T-cell (primary cell): ENCODE results near the gene LRSAM1. TPM values are rescaled to one million over a fixed set of nuclear protein-coding genes. Genes with fewer than 3 reads are reported as not detected.

Experiments
- ATAC-seq, 4 experiments: fragments of 200-7000 bp in 3 of 4; fragments of 150-1000 bp in 1 of 4; cut with Tn5 transposase; replicated peaks in 1 of 4; 1 replicate in 3 of 4; 2 replicates in 1 of 4; pipeline ENCODE4 v1.10.0; 2021; ENCODE audit warnings: moderate library complexity in 3 of 4, mild to moderate bottlenecking in 2 of 4, moderate number of reproducible peaks in 1 of 4
- CTCF ChIA-PET, 2 donors: fragments of 300-600 bp; sonication (Branson Sonifier 250); formaldehyde crosslinking; loops; one replicate each; lab custom pipeline; 2022; ENCODE audit warnings: antibody characterized with exemption in 2 of 2; lab: Charles Lee
- POLR2A ChIA-PET, 2 donors: fragments of 300-600 bp; sonication (Branson Sonifier 250); formaldehyde crosslinking; loops; one replicate each; lab custom pipeline; 2022; ENCODE audit warnings: antibody characterized with exemption in 2 of 2; lab: Charles Lee
- DNase-seq, 35 experiments: peaks; one replicate each; pipeline versions ENCODE4 v3.0.0 to v3.0.0-alpha.2; 2013 to 2023
- H3K27ac ChIP-seq: one replicate; pipeline ENCODE4 v1.5.1; 2013; ENCODE audit warnings: low read length
- H3K27me3 ChIP-seq, 2 experiments: replicated peaks in 1 of 2; 1 replicate in 1 of 2; 2 replicates in 1 of 2; pipeline versions ENCODE4 v1.6.1 to v1.7.0; 2013; ENCODE audit warnings: low read length in 1 of 2, mixed read lengths in 1 of 2; ENCODE audit not compliant: control insufficient read depth in 2 of 2, insufficient read depth in 2 of 2; ENCODE audit errors: extremely low read depth in 1 of 2
- H3K36me3 ChIP-seq, 2 donors: 1 replicate in 1 of 2; 2 replicates in 1 of 2; pipeline versions ENCODE4 v1.6.1 to v1.7.0; 2013; ENCODE audit warnings: low read length in 1 of 2; ENCODE audit not compliant: control insufficient read depth in 2 of 2, insufficient read depth in 1 of 2; ENCODE audit errors: extremely low read depth in 1 of 2
- H3K4me1 ChIP-seq, 2 experiments: 1 replicate in 1 of 2; 2 replicates in 1 of 2; pipeline versions ENCODE4 v1.6.1 to v1.7.0; 2013; ENCODE audit warnings: low read length in 2 of 2, mixed read lengths in 1 of 2; ENCODE audit not compliant: insufficient read depth in 2 of 2, control insufficient read depth in 1 of 2; ENCODE audit errors: extremely low read depth in 1 of 2
- H3K4me3 ChIP-seq, 2 donors: 1 replicate in 1 of 2; 2 replicates in 1 of 2; pipeline versions ENCODE4 v1.5.1 to v1.7.0; 2013; ENCODE audit warnings: mild to moderate bottlenecking in 2 of 2, low read length in 1 of 2, moderate library complexity in 1 of 2; ENCODE audit not compliant: control insufficient read depth in 1 of 2; ENCODE audit errors: extremely low read depth in 1 of 2
- H3K9me3 ChIP-seq: 2 replicates; pipeline ENCODE4 v1.7.0; 2013
- H3K27ac Mint-ChIP-seq, 2 donors: one replicate each; pipeline ENCODE4 v1.8.0; 2020 to 2021; ENCODE audit warnings: mild to moderate bottlenecking in 2 of 2, mixed read lengths in 2 of 2
- H3K27me3 Mint-ChIP-seq, 2 donors: one replicate each; pipeline ENCODE4 v1.8.0; 2021 to 2022; ENCODE audit warnings: mixed read lengths in 2 of 2
- H3K36me3 Mint-ChIP-seq: one replicate; pipeline ENCODE4 v1.8.0; 2021; ENCODE audit warnings: mixed read lengths
- H3K4me1 Mint-ChIP-seq, 3 donors: one replicate each; pipeline ENCODE4 v1.8.0; 2020 to 2022; ENCODE audit warnings: mixed read lengths in 3 of 3, mild to moderate bottlenecking in 1 of 3
- H3K4me3 Mint-ChIP-seq, 3 donors: one replicate each; pipeline ENCODE4 v1.8.0; 2020 to 2022; ENCODE audit warnings: mild to moderate bottlenecking in 3 of 3, mixed read lengths in 3 of 3, moderate library complexity in 3 of 3
- H3K9me3 Mint-ChIP-seq, 3 donors: one replicate each; pipeline ENCODE4 v1.8.0; 2020 to 2022; ENCODE audit warnings: mixed read lengths in 3 of 3
- WGBS: methylation state at CpG from one replicate; pipeline ENCODE4 v1.1.5; 2013; ENCODE audit warnings: missing lambda C conversion rate; ENCODE audit not compliant: insufficient coverage; 5-methylcytosine and 5-hydroxymethylcytosine counted together
- total RNA-seq, 35 experiments: library from RNA in 6 of 35; stranded (reverse) in 6 of 35; fragments of 120-200 nt in 1 of 35; gene quantifications; one replicate each; pipeline versions ENCODE4 v1.2.1 to v1.2.4 and lab custom pipeline; 2013 to 2026

Gene LRSAM1
- total RNA-seq, 5 donors from 2014 or later (not counting 1 experiment from before 2014, with no cell fraction given), result 17.9 to 30.3 (median 25.1) TPM

- Histone ChIP-seq H3K4me3 (no peak overlapping the region), H3K27ac (no peak overlapping the region), H3K4me1 (peaks cover 0 to 5% of the 10 kb centered on the region in 2 experiments), H3K9me3 (no peaks in the 10 kb centered on the region), H3K27me3 (peaks cover 0 to 8% of the 10 kb centered on the region in 2 experiments), H3K36me3 (no peaks in the 10 kb centered on the region)
- Mint-ChIP-seq H3K9me3 (no peaks in the 10 kb centered on the region), H3K4me3 (no peak overlapping the region), H3K4me1 (peaks cover 5 to 16% (median 5%) of the 10 kb centered on the region in 3 donors), H3K27ac (no peak overlapping the region), H3K27me3 (no peaks in the 10 kb centered on the region), H3K36me3 (peaks cover 4% of the 10 kb centered on the region)
- no peak for ATAC-seq
- ChIA-PET POLR2A (no interaction called here), CTCF (no interaction called here)
- WGBS, result 67% methylated on average over 17 of the region's 25 CpGs
- no peak for DNase-seq
These were observed 94.2 kb downstream of the LRSAM1 start for GRCh38 chr9:127545196-127546124.

- Mint-ChIP-seq H3K27ac (no peak overlapping the region), H3K4me1 (peaks cover 5 to 16% (median 5%) of the 10 kb centered on the region in 3 donors), H3K4me3 (no peak overlapping the region), H3K9me3 (no peaks in the 10 kb centered on the region), H3K36me3 (peaks cover 4% of the 10 kb centered on the region), H3K27me3 (no peaks in the 10 kb centered on the region)
- no peaks in the 10 kb centered on the region for H3K9me3 ChIP-seq
- ATAC-seq (no peak), DNase-seq (no peak)
- CTCF ChIA-PET, result interaction anchor here in 1 of 2 donors (1.1 kb wide), 1 partner anchor 16 kb away, joined by 3 read pairs; no protein-coding TSS in a partner anchor
- POLR2A ChIA-PET, result no interaction called here
- H3K36me3 ChIP-seq, result no peaks in the 10 kb centered on the region
- 90% methylated on average over 12 of the region's 14 CpGs for WGBS
- no peak overlapping the region for H3K4me3 ChIP-seq
- peaks cover 0 to 5% of the 10 kb centered on the region in 2 experiments for H3K4me1 ChIP-seq
- no peak overlapping the region for H3K27ac ChIP-seq
- H3K27me3 ChIP-seq, result peaks cover 0 to 8% of the 10 kb centered on the region in 2 experiments
These were observed 95.0 kb downstream of the LRSAM1 start for GRCh38 chr9:127546125-127546832.

- POLR2A ChIA-PET, result no interaction called here
- 96% methylated on average over 4 of the region's 10 CpGs for WGBS
- H3K36me3 ChIP-seq, result no peaks in the 10 kb centered on the region
These were observed 97.1 kb downstream of the LRSAM1 start for GRCh38 chr9:127548352-127548881.

GRCh38 chr9:127549218-127549617 is 97.9 kb downstream of the LRSAM1 start:
- 90% methylated on average over 9 of the region's 10 CpGs for WGBS
- POLR2A ChIA-PET, result no interaction called here
- Histone ChIP-seq H3K4me3 (no peak overlapping the region), H3K27ac (no peak overlapping the region), H3K36me3 (no peaks in the 10 kb centered on the region), H3K4me1 (peaks cover 0 to 5% of the 10 kb centered on the region in 2 experiments), H3K27me3 (peaks cover 0 to 8% of the 10 kb centered on the region in 2 experiments), H3K9me3 (no peaks in the 10 kb centered on the region)
- Mint-ChIP-seq H3K27ac (no peak overlapping the region), H3K4me1 (peaks cover 4 to 25% (median 7%) of the 10 kb centered on the region in 3 donors), H3K36me3 (peaks cover 4% of the 10 kb centered on the region), H3K4me3 (no peak overlapping the region), H3K27me3 (no peaks in the 10 kb centered on the region), H3K9me3 (no peaks in the 10 kb centered on the region)
- CTCF ChIA-PET, result no interaction called here
- ATAC-seq, result no peak
- DNase-seq, result no peak

More at GRCh38 chr9:127548352-127548881, 97.1 kb downstream of the LRSAM1 start:
- no peak overlapping the region for H3K27ac Mint-ChIP-seq
- Histone ChIP-seq H3K9me3 (no peaks in the 10 kb centered on the region), H3K27ac (no peak overlapping the region), H3K4me3 (no peak overlapping the region), H3K4me1 (peaks cover 0 to 5% of the 10 kb centered on the region in 2 experiments), H3K27me3 (peaks cover 0 to 8% of the 10 kb centered on the region in 2 experiments)
- H3K27me3 Mint-ChIP-seq, result no peaks in the 10 kb centered on the region
- peaks cover 4 to 21% (median 5%) of the 10 kb centered on the region in 3 donors for H3K4me1 Mint-ChIP-seq
- H3K36me3 Mint-ChIP-seq, result peaks cover 4% of the 10 kb centered on the region
- CTCF ChIA-PET, result no interaction called here
- ATAC-seq, result no peak
- no peak overlapping the region for H3K4me3 Mint-ChIP-seq
- DNase-seq, result no peak
- no peaks in the 10 kb centered on the region for H3K9me3 Mint-ChIP-seq

- Mint-ChIP-seq H3K9me3 (no peaks in the 10 kb centered on the region), H3K4me3 (no peak overlapping the region), H3K27me3 (no peaks in the 10 kb centered on the region), H3K27ac (no peak overlapping the region), H3K36me3 (peaks cover 4% of the 10 kb centered on the region), H3K4me1 (peaks cover 8 to 27% (median 8%) of the 10 kb centered on the region in 3 donors)
- no peak overlapping the region for H3K4me3 ChIP-seq
- 78% methylated on average over 4 of the region's 8 CpGs for WGBS
- POLR2A ChIA-PET, result no interaction called here
- no peaks in the 10 kb centered on the region for H3K36me3 ChIP-seq
- CTCF ChIA-PET, result no interaction called here
- no peak overlapping the region for H3K27ac ChIP-seq
- H3K9me3 ChIP-seq, result no peaks in the 10 kb centered on the region
- DNase-seq (no peak), ATAC-seq (no peak)
- peaks cover 0 to 5% of the 10 kb centered on the region in 2 experiments for H3K4me1 ChIP-seq
- peaks cover 0 to 8% of the 10 kb centered on the region in 2 experiments for H3K27me3 ChIP-seq
These were observed 98.4 kb downstream of the LRSAM1 start for GRCh38 chr9:127549751-127550150.

- ChIA-PET CTCF (no interaction called here), POLR2A (no interaction called here)
- peaks cover 4% of the 10 kb centered on the region for H3K36me3 Mint-ChIP-seq
- no peak for ATAC-seq
- H3K4me3 Mint-ChIP-seq, result no peak overlapping the region
- Histone ChIP-seq H3K9me3 (no peaks in the 10 kb centered on the region), H3K27me3 (peaks cover 0 to 4% of the 10 kb centered on the region in 2 experiments), H3K27ac (no peak overlapping the region), H3K36me3 (no peaks in the 10 kb centered on the region), H3K4me1 (peaks cover 0 to 6% of the 10 kb centered on the region in 2 experiments), H3K4me3 (no peak overlapping the region)
- H3K27me3 Mint-ChIP-seq, result no peaks in the 10 kb centered on the region
- peaks cover 13 to 33% (median 13%) of the 10 kb centered on the region in 3 donors for H3K4me1 Mint-ChIP-seq
- no peak overlapping the region for H3K27ac Mint-ChIP-seq
- WGBS, result 100% methylated on average over 1 of the region's 1 CpG
- no peaks in the 10 kb centered on the region for H3K9me3 Mint-ChIP-seq
- no peak for DNase-seq
These were observed 99.0 kb downstream of the LRSAM1 start for GRCh38 chr9:127550282-127550681.
